ENCODE results near the gene EMC10.
"Not testable (repeated sequence)": the region's sequence is repeated elsewhere in the genome, so short reads cannot be mapped to it uniquely, and the experiment has no call there.

Gene EMC10

DNA sequence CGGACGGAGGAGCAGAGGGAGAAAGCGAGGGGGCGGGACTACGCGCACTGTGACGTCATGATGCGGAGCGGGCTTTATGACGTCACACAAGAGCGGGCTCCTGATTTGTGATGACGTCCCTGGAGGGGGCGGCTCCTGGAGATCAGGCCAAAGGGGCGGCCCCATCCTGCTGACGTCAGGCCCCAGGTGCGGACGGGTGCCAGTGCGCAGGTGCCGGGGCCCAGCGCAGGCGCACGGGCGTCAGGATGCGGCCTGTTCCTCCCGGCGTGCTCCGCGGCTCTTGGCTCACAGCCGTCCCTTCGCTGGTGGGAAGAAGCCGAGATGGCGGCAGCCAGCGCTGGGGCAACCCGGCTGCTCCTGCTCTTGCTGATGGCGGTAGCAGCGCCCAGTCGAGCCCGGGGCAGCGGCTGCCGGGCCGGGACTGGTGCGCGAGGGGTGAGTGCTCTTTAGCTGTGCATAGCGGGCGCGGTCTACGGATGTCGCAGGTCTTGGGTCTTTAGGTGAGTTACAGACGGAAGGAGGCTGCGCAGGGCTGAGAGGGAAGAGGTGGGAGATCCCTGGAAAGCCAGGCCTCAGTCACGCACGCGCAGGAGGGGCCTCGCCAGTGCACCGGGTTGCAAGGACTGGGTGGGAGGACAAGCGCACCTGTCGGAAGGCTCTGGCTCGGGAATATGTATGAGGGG, at the start of gene EMC10, which contains the start of gene GARIN5A:
Gene EMC10 (plus strand): TSS at position 284 of the 683 bp plus-strand sequence. CDS start 38 bp downstream, at position 322.
Gene GARIN5A (minus strand): TSS at position 625 of the 683 bp plus-strand sequence. CDS start 460 bp downstream, at position 165.
- DNase-seq: peak; percentile 98

DNA sequence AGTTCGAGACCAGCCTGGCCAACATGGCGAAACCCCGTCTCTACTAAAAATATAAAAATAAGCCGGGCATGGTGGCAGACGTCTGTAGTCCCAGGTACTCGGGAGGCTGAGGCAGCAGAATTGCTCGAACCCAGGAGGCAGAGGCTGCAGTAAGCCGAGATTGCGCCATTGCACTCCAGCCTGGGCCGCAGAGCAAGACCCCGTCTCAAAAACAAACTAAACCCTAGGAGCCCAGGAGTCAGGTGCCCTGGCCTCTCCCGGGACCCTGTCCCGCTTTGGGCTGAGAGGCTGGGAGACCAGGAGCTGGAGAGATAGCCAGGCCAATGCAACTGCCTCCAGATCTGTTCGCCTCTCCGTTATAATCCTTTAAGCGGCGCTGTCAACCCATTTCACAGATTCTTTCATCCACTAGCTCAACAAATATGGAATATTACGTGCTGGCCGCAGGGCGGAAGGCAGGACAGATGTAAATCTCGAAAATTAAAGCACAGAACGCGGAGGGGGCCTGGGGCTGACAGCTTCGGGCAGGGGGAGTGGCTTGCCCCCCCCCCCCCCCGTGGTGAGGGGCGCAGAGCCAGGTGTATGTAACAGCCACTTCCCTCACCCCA, 48.9 kb upstream of the EMC10 start:
- DNase-seq: no peak

- DNase-seq: peak; percentile 93
Measured at GRCh38 chr19:50427997-50428425, 48.3 kb upstream of the EMC10 start.

- no peak for DNase-seq
Measured at GRCh38 chr19:50428772-50429463, 47.4 kb upstream of the EMC10 start.

GRCh38 chr19:50430888-50431342, 45.4 kb upstream of the EMC10 start:
- DNase-seq: peak; percentile 27

DNA sequence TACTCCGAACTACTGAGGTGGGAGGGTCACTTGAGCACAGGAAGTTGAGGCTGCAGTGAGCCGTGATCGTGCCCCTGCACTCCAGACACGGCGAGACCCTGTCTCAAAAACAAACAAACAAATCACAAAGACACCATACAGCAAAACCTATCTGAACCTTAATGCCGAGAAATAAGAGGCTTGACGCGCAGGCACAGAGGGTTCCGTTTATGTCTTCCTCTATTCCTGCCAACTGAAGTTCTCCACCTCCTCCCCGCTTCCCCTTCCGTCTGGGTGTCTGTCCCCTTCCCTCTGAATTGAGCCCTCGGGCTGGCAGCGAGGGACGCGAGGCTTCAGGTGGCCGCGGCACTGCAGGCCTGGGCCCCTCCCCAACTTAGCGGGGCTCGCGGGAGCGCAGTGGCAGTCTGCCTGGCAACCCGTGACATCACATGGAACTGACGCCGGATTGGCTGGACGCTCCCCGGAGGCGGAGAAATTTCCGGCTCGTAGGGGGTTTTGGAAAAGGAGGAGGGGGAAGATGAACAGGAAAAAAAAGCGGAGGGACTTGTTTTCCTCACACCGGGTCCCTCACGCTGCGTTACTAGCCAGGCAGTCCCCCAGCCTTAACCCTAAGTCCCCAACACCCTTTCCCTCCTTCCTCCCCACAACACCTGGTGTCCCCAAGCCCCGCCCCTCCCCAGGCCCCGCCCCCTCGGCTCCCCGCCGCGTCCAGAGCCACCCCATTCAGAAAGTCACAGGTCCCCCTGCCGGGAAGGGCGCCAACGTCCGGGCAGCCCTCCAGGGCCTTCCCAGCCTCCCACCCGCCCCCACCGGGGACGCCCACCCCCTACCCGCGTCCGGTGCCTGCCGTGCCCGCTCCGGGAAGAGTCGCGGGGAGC, 44.7 kb upstream of the EMC10 start:
- peak; percentile 97 for DNase-seq

DNA sequence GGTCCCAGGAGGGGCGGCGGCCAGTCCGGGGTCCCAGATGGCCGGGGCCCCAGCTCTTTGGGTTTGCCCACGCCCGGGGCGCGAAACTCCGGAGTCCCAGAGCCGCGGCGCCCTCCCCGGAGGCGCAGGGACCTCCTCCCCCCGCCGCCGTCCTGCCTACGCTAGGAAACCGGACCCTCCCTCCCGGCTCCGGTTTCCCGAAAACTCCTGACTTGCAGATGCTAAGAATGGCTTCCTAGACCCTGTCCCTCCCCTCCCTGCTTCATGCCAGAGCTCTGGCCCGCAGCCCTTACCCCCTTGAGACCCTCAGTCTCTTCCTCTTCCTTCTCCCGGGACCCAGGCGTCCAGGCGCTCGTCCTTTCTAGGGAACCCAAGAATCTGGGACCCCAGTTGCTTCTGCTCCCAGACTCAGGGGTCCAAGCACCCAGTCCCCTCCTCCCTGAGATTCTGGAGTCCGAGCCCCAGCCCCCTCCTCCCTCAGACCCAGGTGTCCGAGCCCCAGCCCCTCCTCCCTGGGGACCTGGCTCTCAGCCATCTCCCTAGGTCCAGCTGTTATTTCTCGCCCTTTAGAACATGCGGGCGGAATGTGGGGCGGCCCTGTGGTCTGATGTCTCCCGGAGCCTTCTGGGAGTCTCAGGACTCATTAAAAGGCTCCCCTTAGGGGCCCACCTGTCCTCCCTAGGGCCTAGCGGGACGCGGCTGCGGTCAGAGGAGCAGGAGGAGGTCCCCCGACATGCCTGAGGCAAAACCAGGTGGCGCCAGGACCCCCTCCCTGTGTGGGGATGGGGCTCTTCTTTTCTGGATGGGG, 43.9 kb upstream of the EMC10 start, which contains the start of gene MYBPC2:
Gene MYBPC2 (plus strand): TSS at position 672 of the 808 bp plus-strand sequence. CDS start 62 bp downstream, at position 734.
- peak; percentile 64 for DNase-seq

GRCh38 chr19:50433201-50434180, 42.8 kb upstream of the EMC10 start:
- DNase-seq: peak; percentile 8

GRCh38 chr19:50434525-50434924, 41.8 kb upstream of the EMC10 start:
- DNase-seq: no peak

- no peak for DNase-seq
Measured at GRCh38 chr19:50435221-50435620, 41.1 kb upstream of the EMC10 start.

GRCh38 chr19:50435627-50436026, 40.7 kb upstream of the EMC10 start:
- DNase-seq: no peak

DNA sequence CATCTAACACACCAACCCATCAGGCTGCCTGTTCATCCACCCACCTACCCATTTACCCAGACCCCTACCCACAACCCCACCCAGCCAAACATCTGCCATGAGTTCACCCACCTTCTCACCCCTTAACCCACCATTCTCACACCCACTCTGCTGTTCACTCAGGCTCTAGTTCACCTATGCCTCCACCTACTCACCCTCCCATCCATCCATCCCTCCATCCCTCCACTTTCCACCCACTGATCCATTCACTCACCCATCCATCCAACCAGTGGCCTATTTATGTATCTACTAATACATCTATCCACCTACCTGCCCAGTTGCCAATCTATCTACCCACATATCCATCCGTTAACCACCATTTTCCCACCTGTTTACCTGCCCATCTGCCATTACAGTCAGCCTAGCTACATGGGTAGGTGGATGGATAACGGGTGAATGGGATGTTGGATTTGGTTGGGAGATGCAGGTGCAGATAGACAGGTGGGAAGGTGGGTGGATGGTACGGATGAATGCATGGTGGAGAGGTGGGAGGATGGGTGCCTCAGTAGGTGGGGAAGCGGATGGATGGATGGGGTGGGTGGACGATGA, 38.4 kb upstream of the EMC10 start:
- DNase-seq: no peak

- DNase-seq: not testable (repeated sequence)
Measured at GRCh38 chr19:50439130-50439529, 37.2 kb upstream of the EMC10 start.

- no peak for DNase-seq
Measured at GRCh38 chr19:50444059-50444458, 32.2 kb upstream of the EMC10 start.

DNA sequence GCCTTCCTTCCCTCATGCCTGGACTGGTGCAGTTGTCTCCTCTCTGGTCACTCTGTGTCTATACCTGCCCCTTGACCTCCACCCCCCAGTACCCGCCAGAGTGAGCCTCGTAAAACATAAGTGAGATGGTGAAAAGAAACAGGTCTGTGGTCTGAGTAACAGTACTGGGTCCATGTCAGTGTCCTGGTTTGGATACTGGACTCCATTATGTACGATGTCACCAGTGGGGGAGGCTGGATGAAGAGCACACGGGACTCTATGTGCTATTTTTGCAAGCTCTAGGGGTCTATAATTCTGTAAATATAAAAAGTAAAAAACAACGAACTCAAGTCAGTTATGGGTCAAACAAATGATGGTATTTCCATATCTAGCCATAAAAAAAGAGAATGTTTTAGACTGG, 29.3 kb upstream of the EMC10 start:
- no peak for DNase-seq

DNA sequence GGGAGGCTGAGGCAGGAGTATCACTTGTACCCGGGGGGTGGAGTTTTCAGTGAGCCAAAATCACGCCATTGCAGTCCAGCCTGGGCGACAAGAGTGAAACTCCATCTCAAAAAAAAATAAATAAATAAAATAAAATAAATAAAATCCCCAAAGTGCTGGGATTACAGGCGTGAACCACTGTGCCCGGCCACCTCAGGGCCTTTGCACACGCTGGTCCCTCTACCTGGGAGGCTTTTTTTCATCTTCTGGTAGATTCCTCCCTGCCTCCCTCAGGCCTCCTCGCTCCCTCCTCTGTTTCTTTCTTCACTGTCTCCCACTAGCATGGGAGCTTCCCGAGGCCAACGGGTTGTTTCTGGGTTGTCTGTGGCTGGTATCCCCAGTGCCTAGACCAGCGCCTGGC, 28.6 kb upstream of the EMC10 start:
- DNase-seq: no peak

DNA sequence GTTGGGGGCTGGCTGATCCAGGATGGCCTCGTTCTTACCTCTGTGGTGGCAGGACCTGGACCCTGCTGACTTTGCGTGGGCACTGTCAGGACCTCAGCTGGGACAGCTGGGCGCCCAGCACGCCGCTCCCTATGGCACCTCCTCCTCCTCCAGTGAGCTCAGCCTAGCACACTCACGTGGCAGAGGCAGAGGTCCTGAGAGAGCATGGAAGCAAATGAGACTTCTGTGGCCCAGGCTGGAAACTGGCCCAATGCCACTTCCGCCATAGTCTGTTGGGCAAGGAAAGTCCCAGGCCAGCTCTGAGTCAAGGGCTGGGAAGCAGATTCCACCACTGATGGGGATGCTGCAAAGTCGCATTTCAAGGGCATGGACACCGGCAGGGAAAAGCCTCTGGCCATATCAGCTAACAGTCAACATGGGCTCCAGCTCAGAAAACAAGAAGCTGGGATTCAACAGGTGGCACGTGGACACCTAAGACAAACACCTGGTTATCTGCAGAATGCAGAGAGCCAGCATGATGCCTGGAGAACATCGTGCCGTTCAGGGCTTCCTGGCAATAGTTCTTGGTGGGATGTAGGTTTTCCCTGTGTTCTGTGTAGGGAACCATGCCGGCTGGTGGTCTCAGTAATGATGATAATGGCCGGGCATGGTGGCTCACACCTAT, 26.9 kb upstream of the EMC10 start:
- no peak for DNase-seq

GRCh38 chr19:50450369-50451222, 25.7 kb upstream of the EMC10 start:
- DNase-seq: no peak

- DNase-seq: no peak
Measured at GRCh38 chr19:50451223-50451534, 25.1 kb upstream of the EMC10 start.
